GM20000 (cell line): ENCODE data around the gene NSMF.

Source experiments
- DNase-seq: peaks from one replicate; pipeline ENCODE4 v3.0.0; 2012; ENCODE audit warnings: low spot score
- TF ChIP-seq, protein P1 (sequence below): IDR thresholded peaks from 2 replicates; pipeline ENCODE4 v1.5.1; 2012; ENCODE audit warnings: mild to moderate bottlenecking, control low read depth; ENCODE audit errors: extremely low read depth, missing control alignments

Gene NSMF

GRCh38 chr9:137449081-137449844, 9.9 kb downstream of the NSMF start:
- no peak for DNase-seq
- TF ChIP-seq, protein P1, sequence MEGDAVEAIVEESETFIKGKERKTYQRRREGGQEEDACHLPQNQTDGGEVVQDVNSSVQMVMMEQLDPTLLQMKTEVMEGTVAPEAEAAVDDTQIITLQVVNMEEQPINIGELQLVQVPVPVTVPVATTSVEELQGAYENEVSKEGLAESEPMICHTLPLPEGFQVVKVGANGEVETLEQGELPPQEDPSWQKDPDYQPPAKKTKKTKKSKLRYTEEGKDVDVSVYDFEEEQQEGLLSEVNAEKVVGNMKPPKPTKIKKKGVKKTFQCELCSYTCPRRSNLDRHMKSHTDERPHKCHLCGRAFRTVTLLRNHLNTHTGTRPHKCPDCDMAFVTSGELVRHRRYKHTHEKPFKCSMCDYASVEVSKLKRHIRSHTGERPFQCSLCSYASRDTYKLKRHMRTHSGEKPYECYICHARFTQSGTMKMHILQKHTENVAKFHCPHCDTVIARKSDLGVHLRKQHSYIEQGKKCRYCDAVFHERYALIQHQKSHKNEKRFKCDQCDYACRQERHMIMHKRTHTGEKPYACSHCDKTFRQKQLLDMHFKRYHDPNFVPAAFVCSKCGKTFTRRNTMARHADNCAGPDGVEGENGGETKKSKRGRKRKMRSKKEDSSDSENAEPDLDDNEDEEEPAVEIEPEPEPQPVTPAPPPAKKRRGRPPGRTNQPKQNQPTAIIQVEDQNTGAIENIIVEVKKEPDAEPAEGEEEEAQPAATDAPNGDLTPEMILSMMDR: no peak

DNA sequence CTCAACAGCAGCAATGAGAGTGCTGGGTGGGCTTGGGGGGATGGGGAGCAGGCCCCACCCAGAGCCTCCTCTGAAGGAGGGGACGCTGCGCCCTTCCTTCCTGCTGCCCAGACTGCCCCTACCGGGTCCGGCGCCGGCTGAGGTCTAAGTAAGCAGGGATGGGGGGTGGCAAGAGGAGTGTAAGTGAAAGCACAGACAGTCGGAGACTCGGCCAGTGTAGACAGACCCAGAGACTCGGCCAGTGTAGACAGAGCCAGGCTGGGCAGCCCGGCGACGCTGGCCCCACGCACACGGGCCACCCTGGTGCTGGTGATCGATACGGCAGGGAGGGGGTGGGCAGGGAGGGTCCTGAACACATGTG, 10.6 kb downstream of the NSMF start:
- no peak for DNase-seq
- TF ChIP-seq, protein P1: no peak

GRCh38 chr9:137447722-137448601, 11.2 kb downstream of the NSMF start:
- TF ChIP-seq, protein P1: no peak
- DNase-seq: no peak

- no peak for DNase-seq
- TF ChIP-seq, protein P1: no peak
These were observed 12.2 kb downstream of the NSMF start for GRCh38 chr9:137446851-137447471.

GRCh38 chr9:137445930-137446431, 13.2 kb downstream of the NSMF start:
- TF ChIP-seq, protein P1: no peak
- DNase-seq: no peak

DNA sequence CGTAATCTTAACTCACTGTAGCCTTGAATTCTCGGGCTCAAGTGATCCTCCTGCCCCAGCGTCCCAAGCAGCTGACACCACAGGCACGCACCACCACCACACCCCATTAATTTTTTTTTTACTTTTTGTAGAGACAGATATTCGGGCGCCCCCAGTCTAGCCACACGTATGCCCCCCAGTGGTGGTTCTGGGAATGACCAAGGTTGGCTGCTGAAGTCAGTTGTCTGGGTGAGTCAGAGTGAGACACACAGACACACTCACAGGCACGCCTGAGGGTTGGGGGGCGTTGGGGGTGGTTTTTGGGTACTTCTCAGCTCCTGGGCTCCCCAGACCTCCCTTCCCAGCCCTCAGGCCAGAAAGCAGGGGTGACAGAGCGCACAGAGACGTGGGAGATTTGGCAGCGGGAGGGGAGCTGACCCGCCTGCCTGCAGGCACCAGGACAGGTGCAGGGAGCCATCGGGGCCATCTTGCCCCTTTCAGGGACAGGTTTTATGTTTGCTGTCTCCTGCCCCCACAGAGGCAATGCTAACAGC, 13.8 kb downstream of the NSMF start:
- DNase-seq: peak; percentile 89
- TF ChIP-seq, protein P1: peak; percentile 91
